DMS 273 (cell line): Measurements from ENCODE around the gene FGF8.

Source experiments
- DNase-seq: peaks from one replicate; lab custom pipeline; 2025; ENCODE audit not compliant: unreplicated experiment; lab: John Stamatoyannopoulos, UW

FGF8 gene

GRCh38 chr10:101782811-101783735 is 7.2 kb upstream of the FGF8 start, which contains the start of gene NPM3:
Gene NPM3 (minus strand): TSS chr10:101783446. CDS start chr10:101783390, 56 bp downstream.
- DNase-seq = peak; percentile 92

- peak; percentile 49 for DNase-seq
These were observed 6.3 kb upstream of the FGF8 start for GRCh38 chr10:101781984-101782810.

GRCh38 chr10:101781655-101781983 is 5.7 kb upstream of the FGF8 start:
- DNase-seq = no peak

GRCh38 chr10:101780818-101781654 is 5.1 kb upstream of the FGF8 start:
- DNase-seq = peak; percentile 93

GRCh38 chr10:101780187-101780817 is 4.4 kb upstream of the FGF8 start:
- no peak for DNase-seq

- peak; percentile 88 for DNase-seq
These were observed 3.8 kb upstream of the FGF8 start for GRCh38 chr10:101779544-101780186.

GRCh38 chr10:101778781-101779543 is 3.0 kb upstream of the FGF8 start:
- peak; percentile 83 for DNase-seq

- no peak for DNase-seq
These were observed 2.4 kb upstream of the FGF8 start for GRCh38 chr10:101778151-101778780.

GRCh38 chr10:101777619-101778145 is 1.8 kb upstream of the FGF8 start:
- DNase-seq = no peak

GRCh38 chr10:101776161-101776817 is 375 bp upstream of the FGF8 start:
- DNase-seq = no peak

GRCh38 chr10:101774589-101775272 is 1.2 kb downstream of the FGF8 start:
- no peak for DNase-seq

- DNase-seq = no peak
These were observed 1.9 kb downstream of the FGF8 start for GRCh38 chr10:101773923-101774588.

- DNase-seq = no peak
These were observed 2.8 kb downstream of the FGF8 start for GRCh38 chr10:101772895-101773761.

- no peak for DNase-seq
These were observed 3.7 kb downstream of the FGF8 start for GRCh38 chr10:101772017-101772894.

GRCh38 chr10:101771380-101771779 is 4.5 kb downstream of the FGF8 start:
- no peak for DNase-seq
